IMR-90 (cell line): ENCODE measurements around the gene THPO. TPM values are rescaled to one million over a fixed set of nuclear protein-coding genes. Genes with fewer than 3 reads are reported as not detected.

Source experiments
- ATAC-seq: fragments of 200-7000 bp; cut with Tn5 transposase; 2 replicates; pipeline ENCODE4 v1.9.1; 2020; ENCODE audit warnings: low read depth, mild to moderate bottlenecking, moderate library complexity
- BruUV-seq: library from RNA; stranded (reverse); fragments of 400-500 nt; replicated peaks from 2 replicates; lab custom pipeline; 2021; lab: Mats Ljungman, UMichigan
- CTCF ChIA-PET: fragments of 300-600 bp; formaldehyde crosslinking; extraction: SDS; loops from one replicate; lab custom pipeline; 2021; ENCODE audit warnings: antibody characterized with exemption; lab: Yijun Ruan, JAX
- POLR2A ChIA-PET: fragments of 300-600 bp; sonication (Branson Sonifier 250); formaldehyde crosslinking; loops from one replicate; lab custom pipeline; 2022; ENCODE audit warnings: antibody characterized with exemption; ENCODE audit not compliant: unreplicated experiment; lab: Charles Lee
- DNase-seq: peaks from one replicate; pipeline ENCODE4 v3.0.0; 2013
- H2AFZ ChIP-seq: replicated peaks from 2 replicates; pipeline ENCODE3; 2013; ENCODE audit warnings: low read length, mild to moderate bottlenecking; ENCODE audit not compliant: poor library complexity
- H2AK5ac ChIP-seq: 2 replicates; pipeline ENCODE4 v1.6.1; 2013; ENCODE audit warnings: low read depth, low read length, inconsistent platforms
- H2AK9ac ChIP-seq: replicated peaks from 2 replicates; pipeline ENCODE3; 2013; ENCODE audit warnings: mild to moderate bottlenecking, low read depth, low read length, moderate library complexity; ENCODE audit not compliant: poor library complexity
- H2BK120ac ChIP-seq: 2 replicates; pipeline ENCODE4 v1.6.1; 2013; ENCODE audit warnings: low read depth, low read length, inconsistent platforms
- H2BK15ac ChIP-seq: 3 replicates; pipeline ENCODE4 v1.6.1; 2013; ENCODE audit warnings: low read depth, low read length, inconsistent platforms
- H2BK20ac ChIP-seq: 2 replicates; pipeline ENCODE4 v1.6.1; 2013; ENCODE audit warnings: low read depth, mild to moderate bottlenecking, inconsistent platforms, low read length, moderate library complexity
- H2BK5ac ChIP-seq: 2 replicates; pipeline ENCODE4 v1.6.1; 2013; ENCODE audit warnings: mild to moderate bottlenecking, low read depth, low read length, inconsistent platforms; ENCODE audit not compliant: poor library complexity, severe bottlenecking
- H3K14ac ChIP-seq: replicated peaks from 2 replicates; pipeline ENCODE4 v1.6.1; 2013; ENCODE audit warnings: low read depth, low read length, inconsistent platforms
- H3K18ac ChIP-seq: 2 replicates; pipeline ENCODE4 v1.6.1; 2013; ENCODE audit warnings: low read depth, low read length, control low read depth
- H3K23ac ChIP-seq: 2 replicates; pipeline ENCODE4 v1.6.1; 2013; ENCODE audit warnings: low read depth, low read length, inconsistent platforms
- H3K27ac ChIP-seq: 2 replicates; pipeline ENCODE4 v1.5.1; 2013; ENCODE audit warnings: mild to moderate bottlenecking, control low read depth, low read length; ENCODE audit not compliant: insufficient read depth
- H3K27me3 ChIP-seq: 2 replicates; pipeline ENCODE4 v1.6.1; 2013; ENCODE audit warnings: low read length; ENCODE audit not compliant: control insufficient read depth, insufficient read depth
- H3K36me3 ChIP-seq: 2 replicates; pipeline ENCODE4 v1.6.1; 2013; ENCODE audit warnings: low read length, mixed read lengths; ENCODE audit not compliant: control insufficient read depth, insufficient read depth
- H3K4ac ChIP-seq: 2 replicates; pipeline ENCODE4 v1.6.1; 2013; ENCODE audit warnings: low read depth, low read length, inconsistent platforms
- H3K4me1 ChIP-seq: 2 replicates; pipeline ENCODE4 v1.6.1; 2013; ENCODE audit warnings: low read length, mixed read lengths; ENCODE audit not compliant: control insufficient read depth, insufficient read depth
- H3K4me2 ChIP-seq: 2 replicates; pipeline ENCODE4 v1.6.1; 2013; ENCODE audit warnings: low read depth, mild to moderate bottlenecking, control low read depth, low read length, moderate library complexity
- H3K4me3 ChIP-seq: 2 replicates; pipeline ENCODE4 v1.5.1; 2013; ENCODE audit warnings: low read depth, mild to moderate bottlenecking, control low read depth, low read length, moderate library complexity; ENCODE audit not compliant: insufficient read depth
- H3K56ac ChIP-seq: 2 replicates; pipeline ENCODE4 v1.6.1; 2013; ENCODE audit warnings: low read length, inconsistent platforms; ENCODE audit not compliant: insufficient read depth; ENCODE audit errors: extremely low read depth
- H3K79me1 ChIP-seq, 2 experiments: 2 replicates each; pipeline ENCODE4 v1.6.1; 2013; ENCODE audit warnings: low read length in 2 of 2, inconsistent platforms in 1 of 2, low read depth in 1 of 2
- H3K9ac ChIP-seq: 2 replicates; pipeline ENCODE4 v1.6.1; 2013; ENCODE audit warnings: low read depth, low read length, control low read depth
- H3K9me1 ChIP-seq: 2 replicates; pipeline ENCODE4 v1.6.1; 2013; ENCODE audit warnings: low read length, inconsistent platforms; ENCODE audit not compliant: insufficient read depth
- H3K9me3 ChIP-seq: 2 replicates; pipeline ENCODE4 v1.6.1; 2013; ENCODE audit warnings: low read length; ENCODE audit not compliant: control insufficient read depth, insufficient read depth
- H4K20me1 ChIP-seq: 2 replicates; pipeline ENCODE4 v1.6.1; 2013; ENCODE audit warnings: low read length, inconsistent platforms; ENCODE audit not compliant: insufficient read depth
- H4K5ac ChIP-seq: 2 replicates; pipeline ENCODE4 v1.6.1; 2013; ENCODE audit warnings: mild to moderate bottlenecking, low read depth, low read length, control low read depth
- H4K8ac ChIP-seq, 2 experiments: 2 replicates each; pipeline ENCODE4 v1.6.1; 2013; ENCODE audit warnings: low read depth in 2 of 2, low read length in 2 of 2, control low read depth in 1 of 2, inconsistent platforms in 1 of 2
- H4K91ac ChIP-seq: 2 replicates; pipeline ENCODE4 v1.6.1; 2013; ENCODE audit warnings: low read depth, low read length, inconsistent platforms; ENCODE audit not compliant: insufficient read depth
- CEBPB ChIP-seq: IDR thresholded peaks from 2 replicates; pipeline ENCODE4 v1.6.1; 2012; ENCODE audit warnings: low read depth, low read length, improper control_type of control experiment
- CHD1 ChIP-seq: IDR thresholded peaks from 2 replicates; pipeline ENCODE4 v1.6.1; 2012; ENCODE audit warnings: low read depth, low read length, improper control_type of control experiment
- FOS ChIP-seq: fragments of 150-350 bp; IDR thresholded peaks from 2 replicates; pipeline ENCODE4 v1.6.1; 2016; ENCODE audit warnings: low read depth, low read length
- MAFK ChIP-seq: IDR thresholded peaks from 2 replicates; pipeline ENCODE4 v1.6.1; 2012; ENCODE audit warnings: low read depth, low read length, improper control_type of control experiment
- MAZ ChIP-seq: IDR thresholded peaks from 2 replicates; pipeline ENCODE4 v1.6.1; 2012; ENCODE audit warnings: low read depth, mild to moderate bottlenecking, low read length, improper control_type of control experiment, moderate library complexity, borderline replicate concordance
- NFE2L2 ChIP-seq: fragments of 150-350 bp; IDR thresholded peaks from 2 replicates; pipeline ENCODE4 v1.6.1; 2016; ENCODE audit warnings: low read depth, mild to moderate bottlenecking, low read length
- POLR2A ChIP-seq: IDR thresholded peaks from 2 replicates; pipeline ENCODE4 v1.6.1; 2012; ENCODE audit warnings: mild to moderate bottlenecking, low read depth, low read length
- RFX5 ChIP-seq: IDR thresholded peaks from 2 replicates; pipeline ENCODE4 v1.8.0; 2012; ENCODE audit warnings: low read depth, mild to moderate bottlenecking, low read length, moderate library complexity
- SMC3 ChIP-seq: fragments of 150-350 bp; IDR thresholded peaks from 2 replicates; pipeline ENCODE4 v1.6.1; 2016; ENCODE audit warnings: low read depth, mild to moderate bottlenecking, antibody characterized with exemption, low read length, moderate library complexity
- USF2 ChIP-seq: fragments of 150-350 bp; IDR thresholded peaks from 2 replicates; pipeline ENCODE4 v1.6.1; 2017; ENCODE audit warnings: mild to moderate bottlenecking, antibody characterized with exemption, low read length, low read depth
- WGBS, 2 experiments: methylation state at CpG; one replicate each; pipeline versions ENCODE4 v1.1.5 to v1.1.7; 2013; ENCODE audit warnings: missing lambda C conversion rate in 2 of 2; ENCODE audit not compliant: insufficient read length in 1 of 2; ENCODE audit errors: extremely low coverage in 2 of 2; 5-methylcytosine and 5-hydroxymethylcytosine counted together
- dilution Hi-C: fragments of 300-500 bp; cut with HindIII; formaldehyde crosslinking; loops from one replicate; pipeline ENCODE4 v1.14.3; 2018; ENCODE audit warnings: low sequenced_read_pairs; ENCODE audit not compliant: unreplicated experiment
- in situ Hi-C: fragments of 300-500 bp; cut with MboI; formaldehyde crosslinking; loops from 3 replicates; pipeline ENCODE4 v1.14.3; 2019; ENCODE audit warnings: low sequenced_read_pairs, inconsistent platforms, mixed read lengths
- intact Hi-C: fragments of 100-400 bp; cut with micrococcal nuclease; formaldehyde crosslinking; loops from 2 replicates; pipeline ENCODE4 v1.10.0; 2022
- polyA plus RNA-seq, 3 experiments: library from polyadenylated mRNA; depleted of rRNA; stranded (reverse); fragments of >200 nt; gene quantifications; 2 replicates each; pipeline ENCODE4 v1.2.3, GENCODE V29; 2012; ENCODE audit warnings: low replicate concordance in 1 of 3
- total RNA-seq: library from RNA; depleted of rRNA; stranded (reverse); fragments of >200 nt; gene quantifications from 2 replicates; pipeline ENCODE4 v1.2.3, GENCODE V29; 2012

Gene THPO
- total and polyA plus RNA-seq, 2 of the 4 experiments (the other 2 are of a cell fraction): not detected

DNA sequence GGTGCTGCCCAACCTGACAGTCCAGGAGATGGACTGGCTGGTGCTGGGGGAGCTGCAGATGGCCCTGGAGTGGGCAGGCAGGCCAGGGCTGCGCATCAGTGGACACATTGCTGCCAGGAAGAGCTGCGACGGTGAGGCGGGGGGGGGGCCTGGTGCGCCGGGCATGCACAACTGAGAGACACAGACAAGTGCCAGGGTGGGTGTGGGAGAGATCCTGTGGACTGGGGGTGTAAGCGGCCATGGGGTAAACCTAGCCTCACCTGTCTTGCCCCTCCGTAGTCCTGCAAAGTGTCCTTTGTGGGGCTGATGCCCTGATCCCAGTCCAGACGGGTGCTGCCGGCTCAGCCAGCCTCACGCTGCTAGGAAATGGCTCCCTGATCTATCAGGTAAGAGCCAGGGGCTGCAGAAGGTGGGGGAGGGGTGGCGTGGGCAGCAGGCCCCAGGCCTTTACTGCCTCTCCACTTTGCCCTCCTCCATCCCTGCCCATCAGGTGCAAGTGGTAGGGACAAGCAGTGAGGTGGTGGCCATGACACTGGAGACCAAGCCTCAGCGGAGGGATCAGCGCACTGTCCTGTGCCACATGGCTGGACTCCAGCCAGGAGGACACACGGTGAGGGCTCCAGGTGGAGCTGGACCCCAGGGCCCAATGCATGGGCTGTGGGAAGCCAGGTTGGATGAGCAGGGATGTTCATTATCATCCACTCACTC, 5.2 kb upstream of the THPO start:
- no peak overlapping the region for H3K18ac ChIP-seq
- no peak overlapping the region for H2BK15ac ChIP-seq
- H3K9ac ChIP-seq: no peak overlapping the region
- in situ Hi-C loops: no loop called here
- H3K4me3 ChIP-seq: no peak overlapping the region
- no peak for ATAC-seq
- H3K9me3 ChIP-seq: no peaks in the 10 kb centered on the region
- H3K14ac ChIP-seq: no peak overlapping the region
- WGBS, 2 experiments: 100% methylated on average over 1 of the region's 15 CpGs; no CpG with 5 or more reads in 1 of the 2 experiments
- H2BK120ac ChIP-seq: no peak overlapping the region
- H3K27me3 ChIP-seq: peaks cover 72% of the 10 kb centered on the region
- no peak overlapping the region for H2AFZ ChIP-seq
- no peaks in the 10 kb centered on the region for H3K79me1 ChIP-seq
- no peaks in the 10 kb centered on the region for H4K20me1 ChIP-seq
- CTCF ChIA-PET: interaction anchor here (2.1 kb wide), 1 partner anchor 12 kb away, joined by 9 read pairs; no protein-coding TSS in a partner anchor
- dilution Hi-C loops: no loop called here
- peaks cover 2% of the 10 kb centered on the region; the same call in 1 of the 2 replicates for H3K4me1 ChIP-seq
- no peak overlapping the region for H3K23ac ChIP-seq
- H3K9me1 ChIP-seq: no peaks in the 10 kb centered on the region
- no peak overlapping the region for H2BK5ac ChIP-seq
- H3K36me3 ChIP-seq: no peaks in the 10 kb centered on the region
- BruUV-seq: no TSS peak
- no peak overlapping the region for H3K27ac ChIP-seq
- no peak overlapping the region for H2AK9ac ChIP-seq
- POLR2A ChIA-PET: no interaction called here
- no peak overlapping the region for H4K91ac ChIP-seq
- H3K4me2 ChIP-seq: no peak overlapping the region
- H2BK20ac ChIP-seq: no peak overlapping the region
- no peak overlapping the region for H4K5ac ChIP-seq
- no peak overlapping the region for H3K4ac ChIP-seq
- DNase-seq: no peak
- H2AK5ac ChIP-seq: no peak overlapping the region
- TF ChIP-seq RFX5 (no peak), MAFK (no peak), NFE2L2 (no peak), SMC3 (no peak), FOS (no peak), CEBPB (no peak), USF2 (no peak), MAZ (no peak), CHD1 (no peak), POLR2A (no peak)
- H3K56ac ChIP-seq: no peak overlapping the region
- H4K8ac ChIP-seq: no peak overlapping the region
- intact Hi-C loops: no loop called here
